GM12865 (cell line): Measurements from ENCODE around the gene TTC4.
A peak's percentile ranks its signal among the peaks of the same experiment; 100 is the strongest.
"Not testable (repeated sequence)": the region's sequence is repeated elsewhere in the genome, so short reads cannot be mapped to it uniquely, and the experiment has no call there.

Experiments used
- DNase-seq: peaks from one replicate; pipeline ENCODE4 v3.0.0; 2010; ENCODE audit warnings: low read depth
- H3K4me3 ChIP-seq: 2 replicates; pipeline ENCODE4 v1.5.1; 2011; ENCODE audit warnings: mild to moderate bottlenecking, low read depth, low read length, control low read depth
- CTCF ChIP-seq: IDR thresholded peaks from 2 replicates; pipeline ENCODE4 v1.5.1; 2011; ENCODE audit warnings: low read length, control low read depth, low read depth, inconsistent platforms; ENCODE audit not compliant: insufficient read depth; ENCODE audit errors: missing control alignments

TTC4 gene

GRCh38 chr1:54766726-54767125 lies 51.1 kb downstream of the TTC4 start:
- H3K4me3 ChIP-seq: no peak overlapping the region
- DNase-seq: no peak
- TF ChIP-seq CTCF: no peak

GRCh38 chr1:54767526-54767925 lies 51.9 kb downstream of the TTC4 start:
- DNase-seq: no peak
- no peak for TF ChIP-seq CTCF
- no peak overlapping the region for H3K4me3 ChIP-seq

GRCh38 chr1:54768093-54768492 lies 52.4 kb downstream of the TTC4 start:
- DNase-seq: peak; percentile 18
- no peak for TF ChIP-seq CTCF
- H3K4me3 ChIP-seq: no peak overlapping the region

DNA sequence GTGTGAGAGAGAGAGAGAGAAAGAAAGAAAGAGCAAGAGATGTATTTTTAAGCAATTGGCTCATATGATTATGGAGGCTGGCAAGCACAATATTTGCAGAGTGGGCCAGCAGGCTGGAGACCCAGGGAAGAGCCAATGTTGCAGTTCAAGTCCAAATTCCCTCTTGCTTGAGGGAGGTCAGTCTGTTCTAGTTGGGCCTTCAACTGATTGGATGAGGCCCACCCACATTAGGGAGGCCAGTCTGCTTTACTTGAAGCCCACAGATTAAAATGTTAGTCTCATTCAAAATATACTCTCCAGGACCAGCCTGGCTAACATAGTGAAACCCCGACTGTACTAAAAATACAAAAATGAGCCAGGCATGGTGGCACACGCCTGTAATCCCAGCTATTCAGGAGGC lies 57.3 kb downstream of the TTC4 start:
- no peak for TF ChIP-seq CTCF
- H3K4me3 ChIP-seq: no peak overlapping the region
- DNase-seq: no peak

- DNase-seq: peak; percentile 52
Observed at GRCh38 chr1:54774820-54775498, 59.3 kb downstream of the TTC4 start.

GRCh38 chr1:54775828-54776721 lies 60.4 kb downstream of the TTC4 start:
- H3K4me3 ChIP-seq, DNase-seq: not testable (repeated sequence)

More at GRCh38 chr1:54774820-54775498, 59.3 kb downstream of the TTC4 start:
- no peak for TF ChIP-seq CTCF
- H3K4me3 ChIP-seq: no peak overlapping the region

- no peak for DNase-seq
- H3K4me3 ChIP-seq: no peak overlapping the region
- no peak for TF ChIP-seq CTCF
Observed at GRCh38 chr1:54777011-54777410, 61.4 kb downstream of the TTC4 start.
